Measurements from ENCODE around the gene SCAMP4.

The SCAMP4 gene

GRCh38 chr19:1882786-1883692 is 22.2 kb upstream of the SCAMP4 start:
- H3K4me1 ChIP-seq (ENCODE audit: insufficient read depth, low read length): peaks cover 43% of the 10 kb centered on the region
- DNase-seq (no peak), ATAC-seq (ENCODE audit: insufficient read depth, low read depth) (no peak)
- H3K4me3 ChIP-seq (ENCODE audit: low read depth in 1 of 2, low read length in 2 of 2): peak overlapping the region in 1 of 2 experiments; percentile 70; a peak in 2 of 4 replicates
- peaks cover 46% of the 10 kb centered on the region for H4K20me1 ChIP-seq (ENCODE audit: insufficient read depth, low read length)
- peaks cover 48% of the 10 kb centered on the region for H3K79me2 ChIP-seq (ENCODE audit: insufficient read depth, low read length)
- no peak overlapping the region for H2AFZ ChIP-seq (ENCODE audit: low read depth, low read length)
- H3K36me3 ChIP-seq (ENCODE audit: insufficient read depth, low read length): peaks cover 19% of the 10 kb centered on the region
- no peaks in the 10 kb centered on the region for H3K27me3 ChIP-seq (ENCODE audit: insufficient read depth, low read length, poor library complexity)
- H3K9me3 ChIP-seq (ENCODE audit: insufficient read depth, low read length, severe bottlenecking): no peaks in the 10 kb centered on the region
- peak overlapping the region; percentile 94 for H3K4me2 ChIP-seq (ENCODE audit: insufficient read depth, low read length)
- TF ChIP-seq EZH2 (IDR thresholded peaks at IDR 0.05; ENCODE audit: borderline replicate concordance, low read depth, low read length, severe bottlenecking): no peak
- no peak for TF ChIP-seq CTCF (IDR thresholded peaks at IDR 0.05; ENCODE audit: borderline replicate concordance, extremely low read depth, low read length, poor library complexity, severe bottlenecking)
- peak overlapping the region; percentile 71 for H3K9ac ChIP-seq (ENCODE audit: low read depth, low read length)
- H3K27ac ChIP-seq (ENCODE audit: low read length): 0 out of 2 replicates have a peak overlapping the region, but pooled peaks have one; percentile 18

- peak overlapping the region; percentile 94 for H3K4me2 ChIP-seq (ENCODE audit: insufficient read depth, low read length)
- no peaks in the 10 kb centered on the region for H3K9me3 ChIP-seq (ENCODE audit: insufficient read depth, low read length, severe bottlenecking)
- H2AFZ ChIP-seq (ENCODE audit: low read depth, low read length): no peak overlapping the region
- H3K4me3 ChIP-seq (ENCODE audit: low read depth in 1 of 2, low read length in 2 of 2): peak overlapping the region; percentile 70 to 72; a peak in 3 of 4 replicates
- ATAC-seq (ENCODE audit: insufficient read depth, low read depth): no peak
- H3K79me2 ChIP-seq (ENCODE audit: insufficient read depth, low read length): peaks cover 48% of the 10 kb centered on the region
- peaks cover 46% of the 10 kb centered on the region for H4K20me1 ChIP-seq (ENCODE audit: insufficient read depth, low read length)
- peak overlapping the region; percentile 70 for H3K27ac ChIP-seq (ENCODE audit: low read length)
- H3K36me3 ChIP-seq (ENCODE audit: insufficient read depth, low read length): peaks cover 19% of the 10 kb centered on the region
- no peaks in the 10 kb centered on the region for H3K27me3 ChIP-seq (ENCODE audit: insufficient read depth, low read length, poor library complexity)
- H3K4me1 ChIP-seq (ENCODE audit: insufficient read depth, low read length): peaks cover 43% of the 10 kb centered on the region
- TF ChIP-seq EZH2 (IDR thresholded peaks at IDR 0.05; ENCODE audit: borderline replicate concordance, low read depth, low read length, severe bottlenecking): no peak
- no peak for TF ChIP-seq CTCF (IDR thresholded peaks at IDR 0.05; ENCODE audit: borderline replicate concordance, extremely low read depth, low read length, poor library complexity, severe bottlenecking)
- peak overlapping the region; percentile 71 for H3K9ac ChIP-seq (ENCODE audit: low read depth, low read length)
- no peak for DNase-seq
Measured at GRCh38 chr19:1883784-1884183, 21.4 kb upstream of the SCAMP4 start.

- peak overlapping the region; percentile 94 for H3K4me2 ChIP-seq (ENCODE audit: insufficient read depth, low read length)
- 0 out of 3 replicates have a peak, but pooled peaks have one; percentile 13 for ATAC-seq (ENCODE audit: insufficient read depth, low read depth)
- peaks cover 48% of the 10 kb centered on the region for H3K79me2 ChIP-seq (ENCODE audit: insufficient read depth, low read length)
- H3K27ac ChIP-seq (ENCODE audit: low read length): peak overlapping the region; percentile 70
- peak overlapping the region; percentile 71 for H3K9ac ChIP-seq (ENCODE audit: low read depth, low read length)
- H3K9me3 ChIP-seq (ENCODE audit: insufficient read depth, low read length, severe bottlenecking): no peaks in the 10 kb centered on the region
- no peaks in the 10 kb centered on the region for H3K27me3 ChIP-seq (ENCODE audit: insufficient read depth, low read length, poor library complexity)
- peak overlapping the region; percentile 70 to 72; a peak in 3 of 4 replicates for H3K4me3 ChIP-seq (ENCODE audit: low read depth in 1 of 2, low read length in 2 of 2)
- peaks cover 19% of the 10 kb centered on the region for H3K36me3 ChIP-seq (ENCODE audit: insufficient read depth, low read length)
- H4K20me1 ChIP-seq (ENCODE audit: insufficient read depth, low read length): peaks cover 46% of the 10 kb centered on the region
- H2AFZ ChIP-seq (ENCODE audit: low read depth, low read length): peak overlapping the region; percentile 28; the same call in 1 of the 2 replicates
- peaks cover 43% of the 10 kb centered on the region for H3K4me1 ChIP-seq (ENCODE audit: insufficient read depth, low read length)
- no peak for TF ChIP-seq EZH2 (IDR thresholded peaks at IDR 0.05; ENCODE audit: borderline replicate concordance, low read depth, low read length, severe bottlenecking)
- no peak for TF ChIP-seq CTCF (IDR thresholded peaks at IDR 0.05; ENCODE audit: borderline replicate concordance, extremely low read depth, low read length, poor library complexity, severe bottlenecking)
- DNase-seq: no peak
Measured at GRCh38 chr19:1884291-1884718, 20.9 kb upstream of the SCAMP4 start.

Data from DND-41 (cell line).